DND-41 (cell line): ENCODE data around the gene OGFOD1.

Experiments
- ATAC-seq: fragments of 200-7000 bp; cut with Tn5 transposase; 3 replicates; pipeline ENCODE4 v1.9.1; 2021; ENCODE audit warnings: low read depth; ENCODE audit not compliant: insufficient read depth
- DNase-seq: peaks from one replicate; pipeline ENCODE4 v3.0.0-alpha.2; 2020
- H2AFZ ChIP-seq: 2 replicates; pipeline ENCODE4 v1.6.0; 2012; ENCODE audit warnings: low read depth, low read length
- H3K27ac ChIP-seq: 2 replicates; pipeline ENCODE4 v1.5.1; 2012; ENCODE audit warnings: low read length, inconsistent platforms
- H3K27me3 ChIP-seq: fragments of 200-600 bp; sonication (generic); 2 replicates; pipeline ENCODE4 v1.6.0; 2012; ENCODE audit warnings: low read length, mild to moderate bottlenecking, inconsistent platforms; ENCODE audit not compliant: insufficient read depth, poor library complexity
- H3K36me3 ChIP-seq: 2 replicates; pipeline ENCODE4 v1.5.1; 2012; ENCODE audit warnings: low read length, inconsistent platforms; ENCODE audit not compliant: insufficient read depth
- H3K4me1 ChIP-seq: 2 replicates; pipeline ENCODE4 v1.5.1; 2012; ENCODE audit warnings: mild to moderate bottlenecking, low read length; ENCODE audit not compliant: insufficient read depth
- H3K4me2 ChIP-seq: 2 replicates; pipeline ENCODE4 v1.6.0; 2012; ENCODE audit warnings: mild to moderate bottlenecking, moderate library complexity, low read length, inconsistent platforms; ENCODE audit not compliant: insufficient read depth
- H3K4me3 ChIP-seq, 2 experiments: fragments of 200-600 bp in 1 of 2; shearing (Covaris generic) in 1 of 2; 2 replicates each; pipeline ENCODE4 v1.5.1; 2012 to 2016; ENCODE audit warnings: inconsistent platforms in 2 of 2, low read length in 2 of 2, mild to moderate bottlenecking in 2 of 2, low read depth in 1 of 2, moderate library complexity in 1 of 2
- H3K79me2 ChIP-seq: 2 replicates; pipeline ENCODE4 v1.6.0; 2012; ENCODE audit warnings: low read length, inconsistent platforms; ENCODE audit not compliant: insufficient read depth
- H3K9ac ChIP-seq: 2 replicates; pipeline ENCODE4 v1.6.0; 2012; ENCODE audit warnings: low read depth, mild to moderate bottlenecking, inconsistent platforms, low read length, moderate library complexity
- H3K9me3 ChIP-seq: 2 replicates; pipeline ENCODE4 v1.5.1; 2012; ENCODE audit warnings: low read length, moderate library complexity, mild to moderate bottlenecking, inconsistent platforms; ENCODE audit not compliant: insufficient read depth, severe bottlenecking
- H4K20me1 ChIP-seq: 2 replicates; pipeline ENCODE4 v1.6.0; 2012; ENCODE audit warnings: low read length; ENCODE audit not compliant: insufficient read depth
- CTCF ChIP-seq: IDR thresholded peaks from 2 replicates; pipeline ENCODE4 v1.5.1; 2012; ENCODE audit warnings: borderline replicate concordance, low read length, moderate library complexity, mild to moderate bottlenecking; ENCODE audit not compliant: poor library complexity, severe bottlenecking; ENCODE audit errors: extremely low read depth
- EZH2 ChIP-seq: IDR thresholded peaks from 3 replicates; pipeline ENCODE4 v1.6.1; 2012; ENCODE audit warnings: borderline replicate concordance, low read depth, mild to moderate bottlenecking, moderate library complexity, low read length, inconsistent platforms; ENCODE audit not compliant: severe bottlenecking

OGFOD1 gene

DNA sequence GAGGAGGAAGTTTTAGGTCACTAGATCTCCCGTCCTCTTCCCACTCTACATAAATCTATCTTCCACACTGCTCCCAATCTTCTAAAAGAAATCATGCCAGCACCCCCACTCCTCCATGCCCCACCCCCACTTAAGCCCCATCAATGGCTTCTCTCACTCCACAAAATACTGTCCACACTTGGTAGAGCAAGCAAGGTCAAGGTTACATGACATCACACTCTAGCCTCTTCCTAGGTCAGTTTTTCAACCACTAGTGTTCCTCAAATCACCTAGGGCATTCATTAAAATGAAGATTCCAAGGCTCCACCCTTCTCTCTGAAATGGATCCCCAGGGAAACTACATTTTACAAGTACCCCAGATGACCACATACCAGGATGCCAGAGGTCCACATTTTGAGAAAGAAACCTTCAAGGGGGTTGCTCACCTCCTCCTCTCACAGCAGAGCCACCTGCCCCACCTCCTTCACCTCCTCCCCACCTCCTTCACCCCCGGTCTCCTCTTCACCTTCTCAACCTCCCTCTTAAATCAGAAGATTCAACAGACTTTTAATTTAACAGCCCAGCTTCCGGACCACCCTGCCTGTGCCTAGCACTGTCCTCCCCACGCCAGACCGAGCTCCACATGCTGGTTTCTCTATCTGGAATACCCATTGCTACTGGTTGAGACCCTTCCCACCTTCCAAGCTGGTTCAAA lies 29.2 kb upstream of the OGFOD1 start:
- H3K4me3 ChIP-seq, result no peak overlapping the region

DNA sequence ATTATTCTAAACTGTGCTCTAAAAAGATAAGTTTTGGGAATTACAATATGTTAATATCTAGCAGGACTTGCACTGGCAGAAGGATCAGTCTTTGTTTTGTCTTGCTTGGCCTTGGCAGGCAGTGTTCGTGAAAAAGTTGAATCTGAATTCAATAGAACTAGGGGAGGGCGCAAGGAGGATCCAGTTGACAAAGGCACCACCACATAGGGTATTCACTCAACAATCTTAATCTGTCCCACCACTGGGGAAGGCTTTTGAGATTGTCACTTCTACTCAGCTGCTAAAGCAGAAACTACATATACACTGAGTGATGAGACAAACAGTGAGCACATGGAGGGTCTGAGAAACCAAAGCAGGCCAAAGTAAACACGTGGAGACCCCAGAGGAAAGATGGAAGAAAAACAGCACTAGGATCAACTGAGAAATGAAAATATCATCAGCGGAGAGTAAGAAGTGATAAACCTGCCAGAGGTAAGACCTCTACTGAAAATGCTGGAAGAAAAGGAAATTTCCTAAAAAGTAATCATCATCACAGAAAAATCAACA lies 28.4 kb upstream of the OGFOD1 start:
- Histone ChIP-seq H3K27ac (no peak overlapping the region), H4K20me1 (peaks cover 37% of the 10 kb centered on the region), H2AFZ (no peak overlapping the region), H3K27me3 (no peaks in the 10 kb centered on the region), H3K4me3 (peak overlapping the region in 1 of 2 experiments; percentile 17; a peak in 1 of 4 replicates), H3K36me3 (no peaks in the 10 kb centered on the region; the same call in 1 of the 2 replicates), H3K4me1 (peaks cover 40% of the 10 kb centered on the region), H3K79me2 (peaks cover 70% of the 10 kb centered on the region), H3K9ac (peak overlapping the region; percentile 94), H3K9me3 (no peaks in the 10 kb centered on the region), H3K4me2 (peak overlapping the region; percentile 77)
- no peak for ATAC-seq
- no peak for DNase-seq
- TF ChIP-seq EZH2, result no peak
- no peak for TF ChIP-seq CTCF

More for the DNA sequence above, 29.2 kb upstream of the OGFOD1 start:
- TF ChIP-seq CTCF (no peak), EZH2 (no peak)
- ATAC-seq (no peak), DNase-seq (no peak)
- Histone ChIP-seq H4K20me1 (peaks cover 39% of the 10 kb centered on the region), H3K36me3 (no peaks in the 10 kb centered on the region; the same call in 1 of the 2 replicates), H3K79me2 (peaks cover 78% of the 10 kb centered on the region), H3K27me3 (no peaks in the 10 kb centered on the region), H3K9me3 (no peaks in the 10 kb centered on the region), H3K4me2 (peak overlapping the region; percentile 77; the same call in 1 of the 2 replicates), H2AFZ (no peak overlapping the region), H3K27ac (no peak overlapping the region), H3K4me1 (peaks cover 40% of the 10 kb centered on the region), H3K9ac (no peak overlapping the region)

GRCh38 chr16:56423584-56424403 lies 27.6 kb upstream of the OGFOD1 start:
- DNase-seq (peak; percentile 13), ATAC-seq (peak; percentile 11; the same call in 1 of the 3 replicates)
- TF ChIP-seq EZH2 (no peak), CTCF (no peak)
- Histone ChIP-seq H2AFZ (peak overlapping the region; percentile 67), H3K4me3 (peak overlapping the region; percentile 72 to 90; a peak in 3 of 4 replicates), H3K4me1 (peaks cover 40% of the 10 kb centered on the region), H3K4me2 (peak overlapping the region; percentile 77), H4K20me1 (peaks cover 40% of the 10 kb centered on the region), H3K79me2 (peaks cover 63% of the 10 kb centered on the region), H3K9me3 (no peaks in the 10 kb centered on the region), H3K27me3 (no peaks in the 10 kb centered on the region), H3K9ac (peak overlapping the region; percentile 94), H3K36me3 (peaks cover 3% of the 10 kb centered on the region; the same call in 1 of the 2 replicates), H3K27ac (peak overlapping the region; percentile 75)
